Astrocyte of the hippocampus (primary cell): ENCODE data around the gene ZSCAN10.
"Not testable (repeated sequence)": the region's sequence is repeated elsewhere in the genome, so short reads cannot be mapped to it uniquely, and the experiment has no call there.

Experiments used
- DNase-seq: peaks from one replicate; pipeline ENCODE4 v3.0.0; 2011; ENCODE audit warnings: low read depth, low spot score

Gene ZSCAN10

DNA sequence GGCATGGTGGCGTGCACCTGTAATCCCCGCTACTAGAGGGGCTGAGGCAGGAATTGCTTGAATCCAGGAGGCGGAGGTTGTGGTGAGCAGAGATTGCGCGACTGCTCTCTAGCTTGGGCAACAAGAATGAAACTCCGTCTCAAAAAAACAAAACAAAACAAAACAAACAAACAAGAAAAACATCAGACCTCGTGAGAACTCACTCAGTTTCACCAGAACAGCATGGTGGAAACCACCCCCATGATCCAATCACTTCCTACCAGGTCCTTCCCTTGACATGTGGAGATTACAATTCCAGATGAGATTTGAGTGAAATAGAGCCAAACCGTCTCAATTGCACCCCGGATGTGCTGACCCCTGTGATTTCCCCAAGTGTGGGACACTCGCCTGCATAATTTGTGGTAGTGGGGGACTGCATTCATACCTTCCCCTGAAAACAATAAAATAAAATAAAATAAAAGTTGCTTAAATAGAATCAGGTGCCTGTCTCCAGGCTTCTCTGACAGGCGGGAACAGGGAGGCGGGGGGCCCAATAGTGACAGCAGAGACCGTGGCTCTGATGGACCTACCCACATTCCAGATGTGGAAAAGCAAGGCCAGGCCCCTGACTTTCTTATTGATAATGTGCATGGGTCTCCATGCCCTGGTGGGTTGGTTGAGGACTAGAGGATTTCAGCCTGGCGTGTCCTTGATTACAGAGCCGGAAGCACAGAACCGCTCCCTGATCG is 13.1 kb downstream of the ZSCAN10 start:
- DNase-seq: no peak

DNA sequence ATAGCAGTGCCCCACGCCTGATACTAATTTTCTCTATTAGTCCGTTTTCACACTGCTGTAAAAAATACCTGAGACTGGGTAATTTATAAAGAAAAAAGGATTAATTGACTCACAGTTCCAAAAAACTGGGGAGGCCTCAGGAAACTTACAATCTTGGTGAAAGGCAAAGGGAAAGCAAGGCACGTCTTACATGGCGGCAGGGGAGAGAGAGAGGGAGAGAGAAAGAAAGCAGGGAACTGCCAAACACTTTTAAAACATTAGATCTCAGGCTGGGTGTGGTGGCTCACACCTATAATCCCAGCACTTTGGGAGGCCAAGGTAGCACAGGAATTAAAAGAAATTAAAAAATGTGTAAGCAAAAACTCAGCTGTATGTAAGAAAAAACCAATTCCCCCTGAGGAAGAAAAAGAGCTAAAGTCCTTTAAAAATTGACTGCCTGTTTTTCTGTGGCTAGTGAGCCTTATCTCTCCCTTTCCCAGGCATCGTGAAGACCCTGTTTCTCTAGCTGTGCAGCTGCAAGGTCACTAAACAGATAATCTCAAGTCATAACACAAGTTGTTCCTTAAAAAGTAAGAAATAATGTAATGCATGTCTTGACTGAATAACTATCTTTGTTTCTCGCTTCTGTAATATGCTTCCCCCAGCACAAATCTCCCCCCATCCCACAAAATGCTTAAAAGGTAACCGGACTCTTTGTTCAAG is 14.0 kb downstream of the ZSCAN10 start:
- no peak for DNase-seq

DNA sequence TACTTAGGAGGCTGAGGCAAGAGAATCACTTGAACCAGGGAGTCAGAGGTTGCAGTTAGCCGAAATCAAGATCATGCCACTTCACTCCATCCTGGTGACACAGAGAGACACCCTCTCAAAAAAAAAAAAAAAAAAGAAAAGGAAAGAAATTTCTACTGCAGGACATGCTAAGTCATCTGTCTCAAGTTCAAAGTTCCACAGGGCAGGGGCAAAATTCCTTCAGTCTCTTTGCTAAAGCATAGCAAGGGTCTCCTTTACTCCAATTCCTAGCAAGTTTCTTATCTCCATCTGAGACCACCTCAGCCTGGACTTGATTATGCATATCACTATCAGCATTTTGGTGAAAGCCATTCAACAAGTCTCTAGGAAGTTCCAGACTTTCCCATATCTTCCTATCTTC is 14.6 kb downstream of the ZSCAN10 start:
- DNase-seq: no peak

DNA sequence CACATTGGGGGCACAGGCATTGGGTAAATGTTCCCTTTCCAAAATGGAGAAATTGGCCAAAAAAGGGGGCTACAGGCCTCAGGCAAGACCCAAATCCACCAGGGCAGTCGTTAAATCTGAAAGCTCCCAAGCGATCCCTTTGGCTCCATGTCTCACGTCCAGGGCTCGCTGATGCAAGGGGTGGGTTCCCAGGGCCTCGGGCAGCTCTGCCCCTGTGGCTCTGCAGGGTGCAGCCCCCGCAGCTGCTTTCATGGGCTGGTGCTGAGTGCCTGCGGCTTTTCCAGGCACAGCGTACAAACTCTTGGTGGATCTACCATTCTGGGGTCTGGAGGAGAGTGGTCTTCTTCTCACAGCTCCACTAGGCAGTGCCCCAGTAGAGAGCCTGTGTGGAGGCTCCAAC is 15.7 kb downstream of the ZSCAN10 start:
- DNase-seq: not testable (repeated sequence)

DNA sequence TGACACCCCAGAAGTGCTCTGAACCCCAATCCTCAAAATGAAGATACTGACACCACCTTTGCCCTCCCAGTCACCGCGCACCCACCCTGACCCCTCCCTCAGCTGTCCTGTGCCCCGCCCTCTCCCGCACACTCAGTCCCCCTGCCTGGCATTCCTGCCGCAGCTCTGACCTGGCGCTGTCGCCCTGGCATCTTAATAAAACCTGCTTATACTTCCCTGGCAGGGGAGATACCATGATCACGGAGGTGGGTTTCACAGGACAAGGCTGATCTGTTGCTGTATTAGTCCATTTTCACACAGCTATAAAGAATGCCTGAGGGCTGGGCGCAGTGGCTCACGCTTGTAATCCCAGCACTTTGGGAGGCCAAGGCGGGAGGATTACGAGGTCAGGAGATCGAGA is 17.1 kb downstream of the ZSCAN10 start:
- DNase-seq: not testable (repeated sequence)

DNA sequence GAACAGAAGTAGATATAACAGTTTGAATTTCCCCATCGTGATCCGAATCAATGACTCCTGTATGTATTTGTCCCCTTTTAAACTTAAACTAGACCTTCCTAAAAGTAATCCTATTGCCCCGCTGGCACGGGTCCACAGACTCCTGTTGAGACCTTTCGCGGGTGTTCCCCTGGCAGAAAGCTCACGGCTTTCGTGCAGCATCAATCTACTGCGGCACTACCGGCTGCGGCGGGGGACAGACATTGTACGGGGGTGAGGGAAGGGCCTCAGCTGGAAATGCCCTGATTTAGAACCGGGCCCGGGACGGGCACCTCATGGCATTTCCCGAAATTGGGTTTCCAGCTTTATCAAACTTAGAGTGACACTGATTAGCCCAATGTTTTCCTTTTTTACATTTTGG is 19.1 kb downstream of the ZSCAN10 start:
- DNase-seq: no peak

DNA sequence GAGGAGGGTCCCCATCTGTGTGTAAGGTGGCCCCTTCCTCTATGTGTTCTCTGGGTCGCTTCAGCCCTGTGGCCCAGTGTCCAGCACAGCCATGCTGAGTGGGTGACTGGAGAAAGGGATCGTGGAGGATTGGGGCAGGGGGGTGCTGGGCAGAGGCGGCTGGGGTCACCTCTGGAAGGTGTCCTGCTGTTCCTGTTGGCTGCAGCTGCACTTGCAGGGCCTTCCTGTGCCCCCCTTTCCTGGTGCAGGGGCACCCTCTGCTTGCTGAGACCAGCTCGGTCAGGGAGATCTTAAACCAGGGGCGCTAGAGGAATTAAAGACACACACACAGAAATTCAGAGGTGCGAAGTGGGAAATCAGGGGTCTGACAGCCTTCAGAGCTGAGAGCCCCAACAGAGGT is 22.5 kb downstream of the ZSCAN10 start:
- DNase-seq: no peak

DNA sequence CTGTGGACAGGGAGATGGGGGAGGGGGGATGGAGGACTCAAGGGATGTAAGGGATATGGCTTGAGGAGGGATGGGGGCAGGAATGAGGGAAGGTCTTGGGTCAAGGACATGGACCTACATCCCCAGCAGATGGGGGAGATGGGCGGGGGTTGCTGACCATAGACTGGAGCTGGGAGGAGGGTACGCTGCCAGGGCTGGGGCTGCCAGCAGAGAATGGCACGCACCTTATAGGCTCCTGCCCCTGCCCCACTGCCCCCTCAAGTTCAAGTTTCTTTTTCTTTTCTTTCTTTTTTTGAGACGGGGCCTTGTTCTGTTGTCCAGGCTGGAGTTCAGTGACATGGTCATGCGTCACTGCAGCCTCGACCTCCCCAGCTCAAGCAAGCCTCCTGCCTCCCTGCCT is 23.1 kb downstream of the ZSCAN10 start:
- DNase-seq: not testable (repeated sequence)

DNA sequence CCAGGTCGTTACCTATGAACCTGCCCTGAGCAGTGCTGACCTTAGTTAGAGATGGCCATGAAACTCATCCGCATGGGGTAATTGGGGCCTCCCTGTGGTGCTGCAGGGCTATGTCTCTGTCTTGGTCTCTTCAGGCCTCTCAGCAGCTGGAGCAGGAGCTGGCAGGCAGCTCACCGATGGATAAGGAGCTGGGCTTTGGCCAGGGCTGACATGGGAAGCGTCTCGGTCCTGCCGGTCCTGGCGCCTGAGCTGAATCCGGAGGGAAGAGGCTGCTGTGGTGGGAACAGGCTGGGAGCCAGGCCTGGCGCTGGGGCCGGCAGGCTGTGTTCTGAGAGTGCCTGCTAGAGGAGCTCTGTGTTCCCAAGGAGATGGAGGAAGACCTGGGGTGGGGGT is 23.6 kb downstream of the ZSCAN10 start:
- DNase-seq: no peak

DNA sequence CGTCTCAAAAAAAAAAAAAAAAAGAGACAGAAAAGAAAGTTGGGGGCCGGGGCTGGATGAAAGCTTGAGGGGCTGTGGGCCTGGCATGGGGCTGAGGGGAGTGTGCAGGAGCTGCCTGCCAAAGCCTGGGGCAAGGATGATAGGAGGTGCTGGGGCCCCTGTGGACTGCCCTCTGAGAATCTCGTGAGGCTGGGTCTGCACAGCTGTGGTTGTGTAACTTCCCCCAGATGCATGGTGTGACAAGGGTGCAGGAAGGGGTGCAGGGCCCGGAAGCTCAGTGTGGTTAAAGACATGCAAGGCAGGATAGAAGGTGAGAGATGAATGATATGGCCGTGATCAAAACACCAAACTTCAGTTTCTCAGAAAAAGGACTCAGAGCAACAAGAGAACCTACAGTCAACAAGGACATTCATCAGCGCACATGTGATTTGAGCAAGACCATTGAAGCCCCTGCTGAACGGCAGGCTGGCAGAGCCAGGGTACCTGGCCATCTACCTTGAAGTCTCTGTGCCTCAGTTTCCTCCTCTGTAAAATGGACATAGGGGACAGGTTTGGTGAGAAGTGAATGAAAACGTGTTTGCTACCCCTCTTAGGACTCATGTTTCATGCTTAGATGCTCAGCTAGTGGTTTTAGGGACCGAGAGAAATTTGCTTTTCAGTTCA is 24.1 kb downstream of the ZSCAN10 start:
- no peak for DNase-seq

DNA sequence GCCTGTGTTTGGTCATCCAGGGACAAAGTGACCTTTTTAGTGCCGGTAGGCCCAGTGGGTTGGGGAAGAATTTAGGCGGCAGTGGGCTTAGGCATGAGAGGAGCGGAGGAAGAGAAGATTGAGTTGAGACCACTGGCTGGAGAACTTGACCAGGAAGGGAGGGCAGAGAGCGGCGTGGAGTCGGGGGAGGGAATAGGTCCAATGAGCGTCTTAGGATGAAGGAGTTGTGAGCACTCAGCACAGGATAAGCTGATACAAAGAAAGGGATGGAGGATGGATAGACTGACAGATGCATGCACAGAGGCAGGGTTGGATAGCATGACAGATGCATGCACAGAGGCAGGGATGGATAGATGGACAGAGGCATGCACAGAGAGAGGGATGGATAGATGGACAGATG is 25.6 kb downstream of the ZSCAN10 start:
- no peak for DNase-seq

DNA sequence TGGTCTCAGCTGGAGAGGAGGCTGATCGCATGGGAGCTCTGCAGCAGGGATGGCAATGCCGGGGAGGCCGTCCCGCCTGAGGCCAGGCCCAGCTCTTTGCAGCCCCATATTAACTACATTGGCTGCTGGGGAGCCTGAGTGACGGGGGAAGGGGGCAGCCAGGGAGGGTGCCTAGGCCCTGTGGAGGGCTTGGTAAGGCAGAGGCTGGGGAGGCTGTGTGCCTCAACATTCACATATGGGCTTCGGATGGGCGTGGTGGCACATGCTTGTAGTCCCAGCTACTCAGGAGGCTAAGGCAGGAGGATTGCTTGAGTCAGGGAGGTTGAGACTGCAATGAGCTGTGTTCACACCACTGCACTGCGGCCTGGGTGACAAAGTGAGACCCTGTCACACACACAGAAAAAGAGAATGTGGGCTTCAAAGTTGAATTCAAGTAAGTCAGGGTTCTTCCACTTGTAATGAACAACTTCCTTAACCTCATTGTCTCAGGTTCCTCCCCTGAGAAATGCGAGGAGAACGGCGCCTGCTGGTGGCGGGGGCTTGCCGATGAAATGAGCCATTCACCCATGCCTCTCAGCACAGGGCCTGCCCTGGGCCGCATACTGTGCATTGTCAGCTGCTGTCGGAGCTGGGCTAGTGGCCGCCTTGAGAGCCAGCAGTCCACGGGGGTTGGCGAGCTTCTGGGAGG is 26.4 kb downstream of the ZSCAN10 start:
- not testable (repeated sequence) for DNase-seq

DNA sequence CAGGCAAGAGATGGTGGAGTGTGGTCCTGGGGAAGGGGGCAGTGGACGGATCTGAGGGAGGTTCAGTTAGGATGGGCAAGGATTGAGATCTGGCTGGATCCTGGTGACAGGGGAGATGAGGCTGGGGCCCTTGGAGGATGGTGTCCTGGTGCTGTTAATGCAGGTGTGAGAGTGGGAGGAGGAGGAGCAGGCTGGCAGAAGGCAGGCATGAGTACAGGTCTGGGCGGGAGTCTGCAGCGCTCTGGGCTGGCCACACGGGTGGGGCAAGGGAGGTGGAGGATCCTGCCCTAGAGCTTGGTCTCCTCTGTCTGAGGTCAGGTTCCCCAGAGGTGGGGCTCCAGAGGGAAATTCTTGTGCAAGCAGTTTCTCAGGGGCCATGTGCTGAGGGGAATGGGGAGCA is 26.9 kb downstream of the ZSCAN10 start:
- DNase-seq: not testable (repeated sequence)

DNA sequence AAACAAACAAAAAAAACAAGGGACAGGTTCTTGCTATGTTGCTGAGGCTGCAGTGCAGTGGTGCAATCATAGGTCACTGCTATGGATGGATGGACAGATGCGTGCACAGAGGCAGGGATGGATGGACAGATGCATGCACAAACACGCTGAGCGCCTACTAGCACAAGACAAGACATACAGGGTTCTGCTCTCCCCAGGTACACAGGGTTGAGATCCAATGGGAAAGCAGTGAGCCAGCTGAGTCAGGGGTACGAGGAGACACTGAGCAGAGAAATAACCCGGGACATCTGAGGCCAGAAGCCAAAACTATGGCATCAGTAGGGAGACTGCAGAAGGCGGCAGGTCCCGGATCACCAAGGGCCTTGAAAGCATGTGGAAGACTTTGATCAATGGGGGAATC is 27.4 kb downstream of the ZSCAN10 start:
- DNase-seq: no peak

DNA sequence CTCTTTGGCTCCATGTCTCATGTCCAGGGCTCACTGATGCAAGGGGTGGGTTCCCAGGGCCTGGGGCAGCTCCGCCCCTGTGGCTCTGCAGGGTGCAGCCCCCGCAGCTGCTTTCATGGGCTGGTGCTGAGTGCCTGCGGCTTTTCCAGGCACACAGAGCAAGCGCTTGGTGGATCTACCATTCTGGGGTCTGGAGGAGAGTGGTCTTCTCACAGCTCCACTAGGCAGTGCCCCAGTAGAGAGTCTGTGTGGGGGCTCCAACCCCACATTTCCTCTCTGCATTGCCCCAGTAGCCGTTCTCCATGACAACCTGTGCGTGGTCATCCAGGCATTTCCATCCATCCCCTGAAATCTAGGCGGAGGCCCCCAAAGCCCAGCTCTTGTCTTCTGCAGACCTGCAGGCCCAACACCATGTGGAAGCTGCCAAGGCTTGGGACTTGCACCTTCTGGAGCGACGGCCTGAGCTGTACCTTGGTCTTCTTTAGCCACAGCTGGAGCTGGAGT is 28.4 kb downstream of the ZSCAN10 start:
- no peak for DNase-seq

DNA sequence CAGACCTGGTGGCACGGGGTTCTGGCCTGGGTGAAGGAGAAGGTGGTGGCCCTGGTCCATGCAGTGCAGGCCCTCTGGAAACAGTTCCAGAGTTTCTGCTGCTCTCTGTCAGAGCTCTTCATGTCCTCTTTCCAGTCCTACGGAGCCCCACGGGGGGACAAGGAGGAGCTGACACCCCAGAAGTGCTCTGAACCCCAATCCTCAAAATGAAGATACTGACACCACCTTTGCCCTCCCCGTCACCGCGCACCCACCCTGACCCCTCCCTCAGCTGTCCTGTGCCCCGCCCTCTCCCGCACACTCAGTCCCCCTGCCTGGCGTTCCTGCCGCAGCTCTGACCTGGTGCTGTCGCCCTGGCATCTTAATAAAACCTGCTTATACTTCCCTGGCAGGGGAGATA is 29.9 kb downstream of the ZSCAN10 start:
- DNase-seq: not testable (repeated sequence)

DNA sequence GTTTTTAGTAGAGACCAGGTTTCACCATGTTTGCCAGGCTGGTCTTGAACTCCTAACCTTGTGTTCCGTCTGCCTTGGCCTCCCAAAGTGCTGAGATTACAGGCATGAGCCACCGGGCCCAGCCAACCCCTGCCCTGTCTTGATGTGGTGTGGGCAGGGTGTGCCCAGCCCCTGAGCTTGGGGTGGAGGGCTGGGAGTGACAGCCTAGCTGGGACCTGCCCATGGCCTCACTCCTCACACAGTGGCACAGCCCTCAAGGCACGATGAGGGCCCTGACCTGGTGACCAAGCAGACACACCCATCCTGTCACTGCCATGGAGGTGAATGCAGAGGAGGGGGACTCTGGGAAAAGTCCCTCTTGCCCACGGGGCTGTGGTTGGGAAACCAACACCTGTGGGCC is 30.6 kb downstream of the ZSCAN10 start:
- DNase-seq: no peak

DNA sequence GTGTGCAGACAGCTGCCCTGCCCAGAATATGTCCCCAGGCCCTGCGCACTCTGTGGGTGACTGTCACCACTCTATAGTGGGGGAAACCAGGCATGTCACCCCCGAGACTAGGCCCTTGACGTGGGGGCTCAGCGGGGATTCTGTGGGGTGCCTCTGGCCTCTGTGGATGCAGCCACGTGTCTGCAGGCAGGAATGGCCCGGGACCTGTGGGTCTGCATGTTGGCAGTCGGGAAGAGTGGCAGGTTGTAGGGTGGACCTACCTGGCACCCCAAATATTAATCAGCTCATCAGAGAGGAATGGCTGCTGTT is 32.7 kb downstream of the ZSCAN10 start:
- no peak for DNase-seq

DNA sequence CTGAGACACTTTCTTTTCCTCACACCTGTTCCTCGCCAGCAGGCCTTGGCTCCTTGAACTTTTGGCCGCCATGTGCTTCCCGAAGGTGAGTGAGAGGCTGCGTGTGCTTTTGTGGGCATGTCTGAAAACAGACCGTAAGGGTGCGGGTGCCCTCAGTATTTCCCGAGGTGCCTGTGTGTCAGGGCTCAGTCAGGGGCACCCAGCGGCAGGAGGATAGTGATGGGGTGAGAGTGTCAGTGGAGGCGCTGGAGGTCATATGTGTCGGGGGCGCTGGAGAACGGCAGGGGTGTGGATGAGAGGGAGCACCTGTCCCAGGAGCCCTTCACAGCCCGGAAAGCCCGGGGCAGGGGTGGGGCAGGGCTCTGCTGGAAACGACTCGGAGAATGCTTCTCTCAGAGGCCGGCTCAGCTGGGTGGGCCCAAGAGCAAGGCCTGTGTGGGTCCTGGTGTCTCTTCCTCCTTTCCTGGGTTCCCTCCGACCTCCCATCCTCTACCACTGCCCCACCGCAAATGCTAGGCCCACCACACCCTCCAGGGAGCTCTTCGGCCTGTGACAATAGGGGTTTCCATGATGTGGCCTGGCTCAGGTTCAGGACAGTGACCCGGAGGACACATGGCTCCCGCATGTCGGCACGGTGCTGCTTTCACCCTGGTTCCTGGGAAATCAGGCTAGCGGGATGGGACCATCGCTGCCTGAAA is 33.2 kb downstream of the ZSCAN10 start:
- no peak for DNase-seq

DNA sequence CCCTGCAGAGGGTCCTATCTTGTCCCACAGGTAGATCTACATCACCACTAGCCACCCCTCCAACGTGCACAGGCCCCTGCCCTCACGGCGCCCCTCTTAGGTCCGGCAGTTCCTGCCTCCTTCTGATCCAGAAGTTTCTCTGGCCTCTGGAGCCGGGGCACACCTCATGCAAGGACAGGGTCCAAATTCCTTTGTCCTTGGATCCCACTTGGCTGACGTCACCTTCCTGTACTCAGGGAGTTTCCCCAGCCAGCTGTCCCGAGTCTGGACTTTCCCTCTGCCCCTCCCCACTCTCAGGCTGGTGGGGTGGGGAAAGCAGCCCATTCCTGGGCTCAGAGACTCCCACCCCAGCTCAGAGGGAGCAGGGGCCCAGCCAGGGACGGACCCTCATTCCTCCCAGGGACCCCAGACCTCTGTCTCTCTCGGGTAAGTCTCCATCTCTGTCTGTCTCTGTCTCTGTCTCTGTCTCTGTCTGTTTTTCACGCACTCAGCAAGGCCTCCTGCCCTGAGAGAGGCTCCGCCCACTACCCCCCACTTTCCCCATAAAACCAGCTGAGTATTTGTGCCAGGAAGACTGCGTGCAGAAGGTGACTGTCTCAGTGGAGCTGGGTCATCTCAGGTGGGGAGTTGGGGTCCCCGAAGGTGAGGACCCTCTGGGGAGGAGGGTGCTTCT is 33.9 kb downstream of the ZSCAN10 start, which contains the start of gene IL32:
TSS of gene IL32 (plus strand) at position 572 of the 673 bp plus-strand sequence. CDS start 172 bp downstream, outside the sequence.
- peak; percentile 85 for DNase-seq
